Panc1 (cell line): ENCODE results near the gene SFSWAP.
"Not testable (repeated sequence)": the region's sequence is repeated elsewhere in the genome, so short reads cannot be mapped to it uniquely, and the experiment has no call there.

Experiments
- CTCF ChIP-seq: fragments of 450-650 bp; IDR thresholded peaks from 2 replicates; pipeline ENCODE4 v1.5.1; 2017; ENCODE audit warnings: mild to moderate bottlenecking
- POLR2AphosphoS5 ChIP-seq: IDR thresholded peaks from 2 replicates; pipeline ENCODE4 v1.6.1; 2012; ENCODE audit warnings: mild to moderate bottlenecking, low read depth, low read length, moderate library complexity

- not testable (repeated sequence) for TF ChIP-seq CTCF, POLR2AphosphoS5
These were observed 30.3 kb upstream of the SFSWAP start for GRCh38 chr12:131680392-131681256.
